DND-41 (cell line): ENCODE data around the gene PRSS57.
"Not testable (repeated sequence)": the region's sequence is repeated elsewhere in the genome, so short reads cannot be mapped to it uniquely, and the experiment has no call there.

Source experiments
- ATAC-seq: fragments of 200-7000 bp; cut with Tn5 transposase; 3 replicates; pipeline ENCODE4 v1.9.1; 2021; ENCODE audit warnings: low read depth; ENCODE audit not compliant: insufficient read depth
- DNase-seq: peaks from one replicate; pipeline ENCODE4 v3.0.0-alpha.2; 2020
- H2AFZ ChIP-seq: 2 replicates; pipeline ENCODE4 v1.6.0; 2012; ENCODE audit warnings: low read depth, low read length
- H3K27ac ChIP-seq: 2 replicates; pipeline ENCODE4 v1.5.1; 2012; ENCODE audit warnings: low read length, inconsistent platforms
- H3K27me3 ChIP-seq: fragments of 200-600 bp; sonication (generic); 2 replicates; pipeline ENCODE4 v1.6.0; 2012; ENCODE audit warnings: low read length, mild to moderate bottlenecking, inconsistent platforms; ENCODE audit not compliant: insufficient read depth, poor library complexity
- H3K36me3 ChIP-seq: 2 replicates; pipeline ENCODE4 v1.5.1; 2012; ENCODE audit warnings: low read length, inconsistent platforms; ENCODE audit not compliant: insufficient read depth
- H3K4me1 ChIP-seq: 2 replicates; pipeline ENCODE4 v1.5.1; 2012; ENCODE audit warnings: mild to moderate bottlenecking, low read length; ENCODE audit not compliant: insufficient read depth
- H3K4me2 ChIP-seq: 2 replicates; pipeline ENCODE4 v1.6.0; 2012; ENCODE audit warnings: mild to moderate bottlenecking, moderate library complexity, low read length, inconsistent platforms; ENCODE audit not compliant: insufficient read depth
- H3K4me3 ChIP-seq, 2 experiments: fragments of 200-600 bp in 1 of 2; shearing (Covaris generic) in 1 of 2; 2 replicates each; pipeline ENCODE4 v1.5.1; 2012 to 2016; ENCODE audit warnings: inconsistent platforms in 2 of 2, low read length in 2 of 2, mild to moderate bottlenecking in 2 of 2, low read depth in 1 of 2, moderate library complexity in 1 of 2
- H3K79me2 ChIP-seq: 2 replicates; pipeline ENCODE4 v1.6.0; 2012; ENCODE audit warnings: low read length, inconsistent platforms; ENCODE audit not compliant: insufficient read depth
- H3K9ac ChIP-seq: 2 replicates; pipeline ENCODE4 v1.6.0; 2012; ENCODE audit warnings: low read depth, mild to moderate bottlenecking, inconsistent platforms, low read length, moderate library complexity
- H3K9me3 ChIP-seq: 2 replicates; pipeline ENCODE4 v1.5.1; 2012; ENCODE audit warnings: low read length, moderate library complexity, mild to moderate bottlenecking, inconsistent platforms; ENCODE audit not compliant: insufficient read depth, severe bottlenecking
- H4K20me1 ChIP-seq: 2 replicates; pipeline ENCODE4 v1.6.0; 2012; ENCODE audit warnings: low read length; ENCODE audit not compliant: insufficient read depth
- CTCF ChIP-seq: IDR thresholded peaks from 2 replicates; pipeline ENCODE4 v1.5.1; 2012; ENCODE audit warnings: borderline replicate concordance, low read length, moderate library complexity, mild to moderate bottlenecking; ENCODE audit not compliant: poor library complexity, severe bottlenecking; ENCODE audit errors: extremely low read depth
- EZH2 ChIP-seq: IDR thresholded peaks from 3 replicates; pipeline ENCODE4 v1.6.1; 2012; ENCODE audit warnings: borderline replicate concordance, low read depth, mild to moderate bottlenecking, moderate library complexity, low read length, inconsistent platforms; ENCODE audit not compliant: severe bottlenecking

The PRSS57 gene

GRCh38 chr19:704447-704741, 9.1 kb upstream of the PRSS57 start:
- H3K4me1 ChIP-seq: no peaks in the 10 kb centered on the region
- H2AFZ ChIP-seq: no peak overlapping the region
- no peak overlapping the region for H3K27ac ChIP-seq
- no peak overlapping the region for H3K4me2 ChIP-seq
- no peaks in the 10 kb centered on the region for H3K36me3 ChIP-seq
- DNase-seq (no peak), ATAC-seq (no peak)
- H4K20me1 ChIP-seq: no peaks in the 10 kb centered on the region
- no peaks in the 10 kb centered on the region for H3K9me3 ChIP-seq
- TF ChIP-seq EZH2 (no peak), CTCF (no peak)
- H3K79me2 ChIP-seq: no peaks in the 10 kb centered on the region
- no peak overlapping the region for H3K9ac ChIP-seq
- H3K4me3 ChIP-seq: no peak overlapping the region
- H3K27me3 ChIP-seq: no peaks in the 10 kb centered on the region

DNA sequence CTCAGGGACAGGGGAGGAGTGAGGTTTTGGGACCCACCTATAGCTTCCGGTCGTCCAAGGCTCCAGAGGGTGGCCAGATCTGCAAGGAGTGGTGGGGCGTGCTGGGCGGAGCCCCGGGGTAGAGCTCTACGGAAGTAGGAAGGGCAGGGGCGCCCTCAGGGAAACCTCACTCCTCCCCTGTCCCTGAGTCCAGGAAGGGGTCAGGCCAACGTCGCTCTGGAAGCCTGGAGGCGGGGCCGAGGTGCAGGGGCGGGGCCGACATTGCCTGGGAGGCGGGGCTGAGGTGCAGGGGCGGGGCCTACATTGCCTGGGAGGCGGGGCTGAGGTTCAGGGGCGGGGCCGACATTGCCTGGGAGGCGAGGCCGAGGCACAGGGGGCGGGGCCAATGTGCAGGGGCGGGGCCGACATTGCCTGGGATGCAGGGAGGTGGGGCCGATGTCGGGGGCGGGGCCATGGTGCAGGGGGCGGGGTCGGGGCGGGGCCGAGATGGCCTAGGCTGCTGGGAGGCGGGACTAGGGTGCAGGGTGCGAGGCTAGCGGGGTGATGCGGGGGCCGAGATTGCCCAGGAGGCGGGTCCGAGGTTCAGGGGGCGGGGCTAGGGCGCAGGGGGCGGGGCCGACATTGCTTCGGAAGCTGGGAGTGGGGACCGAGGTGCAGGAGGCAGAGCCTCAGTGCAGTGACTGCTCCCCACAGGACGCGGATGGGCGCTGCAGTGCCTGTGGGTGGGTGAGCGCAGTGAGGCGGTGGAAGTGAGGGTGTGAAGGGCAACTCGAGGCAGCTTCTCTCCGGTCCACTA, 8.6 kb upstream of the PRSS57 start:
- H3K27ac ChIP-seq: no peak overlapping the region
- H3K4me1 ChIP-seq: no peaks in the 10 kb centered on the region
- no peak overlapping the region for H3K9ac ChIP-seq
- TF ChIP-seq CTCF (no peak), EZH2 (no peak)
- no peaks in the 10 kb centered on the region for H4K20me1 ChIP-seq
- ATAC-seq (peak; percentile 29; the same call in 1 of the 3 replicates), DNase-seq (peak; percentile 47)
- H3K4me3 ChIP-seq: no peak overlapping the region
- H3K27me3 ChIP-seq: no peaks in the 10 kb centered on the region
- no peak overlapping the region for H2AFZ ChIP-seq
- H3K9me3 ChIP-seq: no peaks in the 10 kb centered on the region
- no peaks in the 10 kb centered on the region for H3K79me2 ChIP-seq
- no peaks in the 10 kb centered on the region for H3K36me3 ChIP-seq
- no peak overlapping the region for H3K4me2 ChIP-seq

DNA sequence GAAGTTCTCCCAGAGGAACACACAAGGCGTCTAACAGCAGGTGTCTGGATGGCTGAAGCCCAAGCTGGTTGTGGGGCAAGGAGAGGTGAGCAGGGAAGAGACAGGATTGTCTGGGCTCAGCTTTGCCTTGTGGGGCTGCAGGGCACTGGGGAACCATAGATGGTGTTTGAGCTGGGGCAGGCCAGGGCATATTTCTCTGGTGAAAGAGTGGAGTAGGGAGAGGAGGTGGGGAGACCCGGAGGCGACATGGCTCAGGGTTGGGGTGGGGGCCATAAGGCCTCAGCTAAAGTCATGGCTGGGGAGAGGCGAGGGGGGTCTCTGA, 8.0 kb upstream of the PRSS57 start:
- no peaks in the 10 kb centered on the region for H3K4me1 ChIP-seq
- H4K20me1 ChIP-seq: no peaks in the 10 kb centered on the region
- no peaks in the 10 kb centered on the region for H3K27me3 ChIP-seq
- no peaks in the 10 kb centered on the region for H3K9me3 ChIP-seq
- no peak overlapping the region for H3K4me2 ChIP-seq
- no peak overlapping the region for H3K4me3 ChIP-seq
- no peaks in the 10 kb centered on the region for H3K36me3 ChIP-seq
- TF ChIP-seq CTCF: no peak
- no peak for TF ChIP-seq EZH2
- no peak overlapping the region for H3K27ac ChIP-seq
- H2AFZ ChIP-seq: no peak overlapping the region
- 0 out of 3 replicates have a peak, but pooled peaks have one; percentile 17 for ATAC-seq
- H3K9ac ChIP-seq: no peak overlapping the region
- no peak for DNase-seq
- no peaks in the 10 kb centered on the region for H3K79me2 ChIP-seq

DNA sequence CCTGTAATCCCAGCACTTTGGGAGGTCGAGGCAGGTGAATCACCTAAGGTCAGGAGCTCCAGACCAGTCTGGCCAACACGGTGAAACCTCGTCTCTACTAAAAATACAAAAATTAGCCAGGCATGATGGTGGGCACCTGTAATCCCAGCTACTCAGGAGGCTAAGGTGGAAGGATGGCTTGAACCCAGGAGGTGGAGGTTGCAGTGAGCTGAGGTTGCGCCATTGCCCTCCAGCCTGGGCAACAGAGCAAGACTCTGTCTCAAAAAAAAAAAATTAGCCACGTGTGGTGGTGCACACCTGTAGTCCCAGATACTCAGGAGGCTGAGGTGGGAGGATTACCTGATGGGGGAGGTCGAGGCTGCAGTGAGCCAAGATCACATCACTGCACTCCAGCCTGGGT, 7.6 kb upstream of the PRSS57 start:
- H3K4me2 ChIP-seq, H3K27me3 ChIP-seq, DNase-seq, H3K4me1 ChIP-seq, H3K4me3 ChIP-seq, H3K9me3 ChIP-seq, H3K27ac ChIP-seq, H3K9ac ChIP-seq, H4K20me1 ChIP-seq, ATAC-seq, H2AFZ ChIP-seq, H3K36me3 ChIP-seq, H3K79me2 ChIP-seq: not testable (repeated sequence)
